DOHH2 (cell line): ENCODE data around the gene STK25.

Experiments
- H3F3A ChIP-seq: fragments of 200-600 bp; sonication (generic), shearing (Covaris generic); 2 replicates; pipeline ENCODE4 v1.6.0; 2016; ENCODE audit warnings: antibody characterized with exemption, mild to moderate bottlenecking; ENCODE audit not compliant: control insufficient read depth, insufficient read depth
- H3K27ac ChIP-seq: fragments of 200-600 bp; sonication (generic); 2 replicates; pipeline ENCODE4 v1.5.1; 2014; ENCODE audit warnings: low read depth, mild to moderate bottlenecking, low read length, moderate library complexity
- H3K27me3 ChIP-seq: fragments of 200-600 bp; sonication (generic); 2 replicates; pipeline ENCODE4 v1.6.1; 2014; ENCODE audit warnings: mild to moderate bottlenecking, low read length, mixed read lengths; ENCODE audit not compliant: control insufficient read depth
- H3K36me3 ChIP-seq: fragments of 200-600 bp; sonication (generic); 2 replicates; pipeline ENCODE4 v1.6.1; 2014; ENCODE audit warnings: mild to moderate bottlenecking, low read length, moderate library complexity, mixed read lengths; ENCODE audit not compliant: control insufficient read depth
- H3K4me1 ChIP-seq: fragments of 200-600 bp; sonication (generic); 2 replicates; pipeline ENCODE4 v1.6.1; 2014; ENCODE audit warnings: mild to moderate bottlenecking, low read length, mixed read lengths; ENCODE audit not compliant: control insufficient read depth
- H3K4me2 ChIP-seq: fragments of 200-600 bp; sonication (generic); 2 replicates; pipeline ENCODE4 v1.6.0; 2014; ENCODE audit warnings: mild to moderate bottlenecking, low read length, moderate library complexity
- H3K4me3 ChIP-seq: fragments of 200-600 bp; sonication (generic); 2 replicates; pipeline ENCODE4 v1.5.1; 2014; ENCODE audit warnings: mild to moderate bottlenecking, low read length, mixed read lengths
- H3K79me2 ChIP-seq: fragments of 200-600 bp; sonication (generic); 2 replicates; pipeline ENCODE4 v1.6.1; 2014; ENCODE audit warnings: mild to moderate bottlenecking, low read length, mixed read lengths; ENCODE audit not compliant: control insufficient read depth
- H3K9me2 ChIP-seq: fragments of 200-600 bp; sonication (generic); replicated peaks from 2 replicates; pipeline ENCODE4 v1.6.1; 2014; ENCODE audit warnings: mild to moderate bottlenecking, low read length, mixed read lengths; ENCODE audit not compliant: control insufficient read depth
- H3K9me3 ChIP-seq: fragments of 200-600 bp; sonication (generic); 2 replicates; pipeline ENCODE4 v1.6.1; 2014; ENCODE audit warnings: antibody characterized with exemption, low read length, mixed read lengths; ENCODE audit not compliant: control insufficient read depth, insufficient read depth
- H4K20me1 ChIP-seq: fragments of 200-600 bp; sonication (generic); 2 replicates; pipeline ENCODE4 v1.6.0; 2014; ENCODE audit warnings: low read depth, mild to moderate bottlenecking, antibody characterized with exemption, low read length, moderate library complexity; ENCODE audit not compliant: control insufficient read depth, insufficient read depth
- EZH2phosphoT487 ChIP-seq: fragments of 200-600 bp; sonication (generic); IDR thresholded peaks from 2 replicates; pipeline ENCODE4 v1.6.1; 2017; ENCODE audit warnings: borderline replicate concordance, mild to moderate bottlenecking, antibody characterized with exemption, low read length, moderate library complexity, mixed read lengths
- TF ChIP-seq, protein P1 (sequence below): fragments of 200-600 bp; sonication (generic); IDR thresholded peaks from one replicate; pipeline ENCODE4 v1.5.1; 2014; ENCODE audit warnings: antibody characterized with exemption, mild to moderate bottlenecking, low read depth, low read length; ENCODE audit not compliant: poor library complexity, severe bottlenecking

The STK25 gene

DNA sequence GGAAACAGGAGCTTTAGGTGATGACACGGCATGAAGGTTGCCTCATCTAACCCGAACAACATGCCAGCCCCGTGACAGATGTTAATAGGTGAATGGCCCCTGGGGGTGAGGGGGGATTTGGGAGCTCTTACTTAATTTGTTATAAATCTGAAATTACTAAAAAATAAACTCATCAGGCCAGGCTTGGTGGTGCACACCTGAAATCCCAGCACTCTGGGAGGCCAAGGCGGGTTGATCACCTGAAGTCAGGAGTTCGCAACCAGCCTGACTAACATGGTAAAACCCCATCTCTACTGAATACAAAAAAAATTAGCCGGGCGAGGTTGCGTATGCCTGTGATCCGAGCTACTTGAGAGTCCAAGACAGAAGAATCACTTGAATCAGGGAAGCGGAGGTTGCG is 6.1 kb downstream of the STK25 start:
- no peak overlapping the region for H3K27ac ChIP-seq
- H3K79me2 ChIP-seq, result peaks cover 52% of the 10 kb centered on the region
- no peaks in the 10 kb centered on the region for H3K27me3 ChIP-seq
- peaks cover 25% of the 10 kb centered on the region for H3K36me3 ChIP-seq
- no peaks in the 10 kb centered on the region for H3K9me3 ChIP-seq
- TF ChIP-seq, protein P1, sequence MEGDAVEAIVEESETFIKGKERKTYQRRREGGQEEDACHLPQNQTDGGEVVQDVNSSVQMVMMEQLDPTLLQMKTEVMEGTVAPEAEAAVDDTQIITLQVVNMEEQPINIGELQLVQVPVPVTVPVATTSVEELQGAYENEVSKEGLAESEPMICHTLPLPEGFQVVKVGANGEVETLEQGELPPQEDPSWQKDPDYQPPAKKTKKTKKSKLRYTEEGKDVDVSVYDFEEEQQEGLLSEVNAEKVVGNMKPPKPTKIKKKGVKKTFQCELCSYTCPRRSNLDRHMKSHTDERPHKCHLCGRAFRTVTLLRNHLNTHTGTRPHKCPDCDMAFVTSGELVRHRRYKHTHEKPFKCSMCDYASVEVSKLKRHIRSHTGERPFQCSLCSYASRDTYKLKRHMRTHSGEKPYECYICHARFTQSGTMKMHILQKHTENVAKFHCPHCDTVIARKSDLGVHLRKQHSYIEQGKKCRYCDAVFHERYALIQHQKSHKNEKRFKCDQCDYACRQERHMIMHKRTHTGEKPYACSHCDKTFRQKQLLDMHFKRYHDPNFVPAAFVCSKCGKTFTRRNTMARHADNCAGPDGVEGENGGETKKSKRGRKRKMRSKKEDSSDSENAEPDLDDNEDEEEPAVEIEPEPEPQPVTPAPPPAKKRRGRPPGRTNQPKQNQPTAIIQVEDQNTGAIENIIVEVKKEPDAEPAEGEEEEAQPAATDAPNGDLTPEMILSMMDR, result no peak
- no peak for TF ChIP-seq EZH2phosphoT487
- no peaks in the 10 kb centered on the region for H3K9me2 ChIP-seq
- no peaks in the 10 kb centered on the region for H3F3A ChIP-seq
- H3K4me2 ChIP-seq, result no peak overlapping the region
- peaks cover 6% of the 10 kb centered on the region; the same call in 1 of the 2 replicates for H4K20me1 ChIP-seq
- peaks cover 6% of the 10 kb centered on the region for H3K4me1 ChIP-seq
- H3K4me3 ChIP-seq, result no peak overlapping the region

DNA sequence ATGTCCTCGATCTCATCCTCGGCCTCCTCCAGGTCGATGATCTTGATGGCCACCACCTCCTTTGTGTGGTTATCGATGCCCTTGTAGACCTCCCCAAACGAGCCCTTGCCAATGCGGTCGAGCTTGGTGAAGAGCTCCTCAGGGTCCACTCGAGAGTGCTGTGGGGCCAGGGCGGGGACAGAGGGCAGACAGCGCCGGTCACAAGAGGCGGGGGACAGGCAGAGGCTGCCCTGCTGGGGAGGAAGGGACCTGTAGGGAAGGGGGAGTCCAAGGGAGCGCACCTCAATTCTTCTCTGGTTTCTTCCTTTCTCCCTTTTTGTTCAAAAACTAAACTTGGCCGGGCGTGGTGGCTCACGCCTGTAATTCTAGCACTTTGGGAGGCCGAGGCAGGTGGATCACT is 6.8 kb downstream of the STK25 start:
- Histone ChIP-seq H3K9me3 (no peaks in the 10 kb centered on the region), H3K4me3 (no peak overlapping the region), H3K4me2 (no peak overlapping the region), H3K36me3 (peaks cover 31% of the 10 kb centered on the region), H3K4me1 (no peaks in the 10 kb centered on the region; the same call in 1 of the 2 replicates), H3K79me2 (peaks cover 45% of the 10 kb centered on the region), H3K27ac (no peak overlapping the region), H3K27me3 (no peaks in the 10 kb centered on the region), H4K20me1 (peaks cover 6% of the 10 kb centered on the region; the same call in 1 of the 2 replicates), H3K9me2 (no peaks in the 10 kb centered on the region), H3F3A (no peaks in the 10 kb centered on the region)
- TF ChIP-seq EZH2phosphoT487, result no peak
- TF ChIP-seq, protein P1, result no peak

DNA sequence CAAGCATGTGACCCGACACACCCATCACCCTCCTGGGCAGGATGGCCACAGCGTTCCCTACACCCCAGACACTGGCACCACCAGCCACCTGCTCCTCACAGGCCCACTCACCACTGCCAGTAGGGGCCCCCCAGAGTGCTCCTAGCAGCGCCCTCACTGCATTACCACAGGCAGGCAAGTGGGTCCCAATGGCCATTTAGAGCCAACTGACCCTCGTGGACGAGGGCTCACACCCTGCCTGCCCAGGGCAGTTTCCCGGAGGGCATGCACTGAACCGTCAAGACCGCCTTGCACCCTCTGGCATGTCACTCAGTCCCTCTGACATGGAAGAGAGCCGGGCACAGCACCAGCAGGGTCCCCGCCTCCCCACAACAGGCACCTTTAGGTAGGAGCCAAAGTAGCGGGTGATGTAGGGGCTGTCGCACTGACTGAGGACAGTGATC is 7.3 kb downstream of the STK25 start:
- H3K4me1 ChIP-seq, result no peaks in the 10 kb centered on the region; the same call in 1 of the 2 replicates
- H3K27ac ChIP-seq, result no peak overlapping the region
- peaks cover 6% of the 10 kb centered on the region; the same call in 1 of the 2 replicates for H4K20me1 ChIP-seq
- no peak overlapping the region for H3K4me2 ChIP-seq
- H3F3A ChIP-seq, result no peaks in the 10 kb centered on the region
- H3K9me3 ChIP-seq, result no peaks in the 10 kb centered on the region
- H3K79me2 ChIP-seq, result peaks cover 40% of the 10 kb centered on the region
- H3K4me3 ChIP-seq, result no peak overlapping the region
- no peaks in the 10 kb centered on the region for H3K27me3 ChIP-seq
- no peaks in the 10 kb centered on the region for H3K9me2 ChIP-seq
- no peak for TF ChIP-seq EZH2phosphoT487
- peaks cover 36% of the 10 kb centered on the region for H3K36me3 ChIP-seq

DNA sequence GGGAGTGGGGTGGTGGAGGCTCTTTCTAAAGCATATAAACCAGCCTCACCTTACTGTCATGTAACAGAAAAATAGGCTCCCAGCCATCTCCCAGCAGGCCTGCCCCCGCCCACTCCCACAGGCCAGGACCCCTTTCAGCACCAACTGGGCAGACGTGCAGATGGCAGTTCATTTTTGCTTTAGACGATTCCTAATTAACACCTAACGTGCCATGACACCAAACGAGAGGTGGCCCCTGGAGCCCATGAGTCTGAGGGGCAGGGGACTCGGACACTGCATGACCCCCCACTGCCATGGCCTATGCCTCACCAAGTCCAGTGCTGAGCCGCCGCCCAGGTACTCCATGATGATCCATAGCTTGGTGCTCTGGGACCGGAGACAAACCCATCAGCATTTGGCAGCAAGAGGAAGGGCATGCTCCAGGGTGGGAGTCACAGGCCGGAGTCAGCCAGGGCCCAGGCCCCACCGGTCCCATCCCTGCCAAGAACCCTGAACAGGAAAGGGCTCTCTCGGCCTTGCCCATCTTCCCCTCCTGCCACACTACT is 7.9 kb downstream of the STK25 start:
- H3K79me2 ChIP-seq, result peaks cover 34% of the 10 kb centered on the region
- no peaks in the 10 kb centered on the region for H3K4me1 ChIP-seq
- H3K4me3 ChIP-seq, result no peak overlapping the region
- TF ChIP-seq EZH2phosphoT487, result no peak
- TF ChIP-seq, protein P1, result no peak
- H3K27me3 ChIP-seq, result no peaks in the 10 kb centered on the region
- H3K27ac ChIP-seq, result no peak overlapping the region
- no peaks in the 10 kb centered on the region for H3F3A ChIP-seq
- no peaks in the 10 kb centered on the region for H3K9me3 ChIP-seq
- no peak overlapping the region for H3K4me2 ChIP-seq
- H4K20me1 ChIP-seq, result peaks cover under 1% of the 10 kb centered on the region; the same call in 1 of the 2 replicates
- H3K36me3 ChIP-seq, result peaks cover 42% of the 10 kb centered on the region
- H3K9me2 ChIP-seq, result no peaks in the 10 kb centered on the region
